DLD1 (cell line): Measurements from ENCODE around the gene SLC41A3.
"Not testable (repeated sequence)": the region's sequence is repeated elsewhere in the genome, so short reads cannot be mapped to it uniquely, and the experiment has no call there.

ENCODE experiments used
- in situ Hi-C: cut with HindIII; loops from 2 replicates; pipeline ENCODE4 v1.10.0; 2017; ENCODE audit warnings: low sequenced_read_pairs

Gene SLC41A3

GRCh38 chr3:126107203-126107939 lies 23.4 kb upstream of the SLC41A3 start:
- in situ Hi-C loops, result no loop called here

- in situ Hi-C loops, result no loop called here
Measured at GRCh38 chr3:126106336-126107202, 22.6 kb upstream of the SLC41A3 start.

- in situ Hi-C loops, result no loop called here
Measured at GRCh38 chr3:126105691-126106187, 21.8 kb upstream of the SLC41A3 start.

DNA sequence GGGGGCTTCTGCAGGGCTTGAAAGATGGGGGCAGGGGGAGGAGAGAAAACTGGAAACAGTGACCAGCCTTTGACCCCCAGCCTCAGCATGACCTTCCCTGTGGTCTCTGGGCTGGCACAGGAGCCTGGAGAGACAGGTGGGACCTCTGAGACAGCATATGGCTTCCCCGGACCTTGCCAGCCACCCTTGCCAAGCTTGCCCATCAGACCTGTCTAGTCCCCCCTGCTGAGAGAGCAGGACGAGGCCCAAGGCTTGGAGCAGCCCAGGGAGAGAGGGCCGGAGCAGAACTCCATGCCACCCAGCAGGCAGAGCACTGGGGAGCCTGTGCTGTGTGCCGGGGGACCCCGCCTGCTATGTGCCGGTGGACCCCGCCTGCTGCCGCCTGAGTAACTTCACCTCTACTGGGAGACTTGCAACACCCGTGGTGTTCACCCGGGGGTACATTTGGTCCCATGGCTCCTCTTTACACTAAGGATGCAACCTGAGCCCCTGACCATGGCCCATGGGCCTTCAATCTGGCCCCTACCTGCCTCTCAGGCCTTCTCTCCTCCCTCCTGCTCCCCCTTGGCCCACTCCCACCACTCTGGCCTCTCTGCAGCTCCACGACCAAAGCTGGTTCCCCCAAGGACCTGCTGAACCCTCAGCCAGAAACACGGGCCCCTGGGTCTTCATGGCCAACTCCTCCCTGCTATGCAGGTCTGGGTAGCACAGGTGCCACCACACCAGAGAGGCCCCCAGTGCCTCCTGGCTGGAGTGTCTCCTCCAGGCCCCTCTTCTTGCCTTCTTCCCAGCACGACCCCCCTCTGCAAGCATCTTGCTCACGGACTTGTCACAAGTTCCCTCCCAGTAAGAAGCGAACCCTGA lies 21.1 kb upstream of the SLC41A3 start:
- in situ Hi-C loops, result no loop called here

GRCh38 chr3:126104028-126104635 lies 20.2 kb upstream of the SLC41A3 start:
- in situ Hi-C loops, result no loop called here

GRCh38 chr3:126103121-126104027 lies 19.4 kb upstream of the SLC41A3 start:
- in situ Hi-C loops, result no loop called here

GRCh38 chr3:126102530-126102951 lies 18.6 kb upstream of the SLC41A3 start:
- in situ Hi-C loops, result no loop called here

DNA sequence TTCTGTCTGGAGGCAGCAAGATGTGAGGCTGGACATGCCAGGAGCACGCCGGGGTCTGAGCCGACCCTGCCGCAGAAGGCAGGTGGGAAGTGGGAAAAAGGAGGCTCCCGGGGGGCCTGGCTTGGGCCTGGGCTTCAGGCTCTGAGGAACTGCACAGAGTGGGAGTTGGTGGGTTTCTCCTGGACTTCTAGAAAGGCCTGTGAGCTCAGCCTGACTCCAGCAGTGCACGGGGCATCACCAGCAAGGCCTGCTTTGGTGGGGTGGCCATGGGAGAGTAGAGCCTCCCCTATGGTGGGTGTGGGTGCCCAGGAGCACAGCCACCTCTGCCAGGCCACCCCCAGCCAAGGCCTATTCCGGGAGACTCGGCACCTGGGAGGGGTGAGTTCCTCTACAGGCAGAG lies 18.1 kb upstream of the SLC41A3 start:
- in situ Hi-C loops, result no loop called here

DNA sequence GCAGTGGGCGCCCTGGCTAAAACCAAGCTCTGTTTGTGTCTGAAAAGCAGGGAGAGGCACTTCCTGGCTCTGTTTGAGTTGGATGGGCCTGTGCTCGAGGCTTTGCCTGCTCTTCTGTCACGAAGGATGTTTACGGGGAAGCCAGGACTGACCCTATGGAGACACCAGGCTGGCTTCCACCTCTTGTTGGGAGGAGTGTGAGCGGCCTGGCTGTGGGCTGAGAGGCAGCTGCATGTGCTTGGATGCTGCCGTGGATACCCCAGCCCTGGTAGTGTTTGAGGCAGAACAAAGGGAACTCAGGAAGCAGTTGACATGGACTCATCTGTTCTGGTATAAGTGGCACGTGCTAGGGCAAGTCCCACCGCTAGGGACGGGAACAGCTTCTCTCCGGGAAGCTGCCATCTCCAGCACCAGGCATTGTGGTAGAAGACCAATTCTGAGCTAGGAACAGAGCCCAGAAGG lies 17.6 kb upstream of the SLC41A3 start:
- in situ Hi-C loops, result no loop called here

DNA sequence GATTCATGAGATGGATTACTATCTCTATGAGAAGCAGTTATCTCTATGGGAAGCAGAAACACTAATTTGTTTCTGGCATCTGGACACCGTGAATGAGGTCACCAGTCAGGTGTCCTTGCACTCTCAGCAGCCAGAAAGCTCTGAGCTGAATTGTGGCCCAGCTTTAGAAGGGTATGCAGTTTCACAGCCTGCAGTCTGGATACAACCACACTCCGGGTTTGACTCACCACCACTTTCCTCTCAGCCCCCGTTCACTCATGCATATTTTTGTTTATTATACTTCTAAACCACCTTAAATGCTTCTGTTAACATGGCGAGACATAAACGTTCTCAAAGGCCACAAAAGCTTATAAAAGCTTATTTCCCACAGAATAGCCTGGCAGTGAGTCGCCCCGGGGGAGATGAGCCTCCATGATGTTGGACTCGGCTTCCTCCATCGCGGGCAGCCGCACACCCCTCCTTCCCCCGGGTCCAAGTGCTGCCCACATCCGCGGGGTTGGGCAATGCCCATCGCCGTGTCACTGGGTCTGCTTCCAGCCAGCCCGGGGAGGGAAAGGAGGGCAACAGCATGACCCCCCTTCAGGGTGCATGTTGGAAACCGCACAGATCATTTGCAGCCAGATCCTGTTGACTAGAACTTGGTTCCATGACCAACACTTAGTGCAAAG lies 16.8 kb upstream of the SLC41A3 start:
- in situ Hi-C loops, result no loop called here

DNA sequence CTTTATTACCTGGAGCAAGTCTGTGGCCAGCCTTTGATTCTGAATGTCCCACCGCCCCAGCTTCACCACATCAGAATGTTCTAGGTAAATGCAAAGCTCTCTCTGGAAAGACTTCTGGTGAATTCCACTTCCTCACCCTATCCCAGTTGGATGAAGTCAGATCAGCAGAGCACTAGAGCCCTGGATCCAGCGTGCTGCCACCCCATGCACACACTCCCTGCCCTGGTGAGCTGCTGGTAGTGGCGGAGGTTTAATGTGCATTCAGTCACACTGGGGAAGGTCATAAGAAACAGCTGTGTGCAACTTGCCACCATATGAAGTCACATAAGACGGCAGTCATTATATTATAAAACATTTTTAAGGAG lies 16.3 kb upstream of the SLC41A3 start:
- in situ Hi-C loops, result no loop called here

DNA sequence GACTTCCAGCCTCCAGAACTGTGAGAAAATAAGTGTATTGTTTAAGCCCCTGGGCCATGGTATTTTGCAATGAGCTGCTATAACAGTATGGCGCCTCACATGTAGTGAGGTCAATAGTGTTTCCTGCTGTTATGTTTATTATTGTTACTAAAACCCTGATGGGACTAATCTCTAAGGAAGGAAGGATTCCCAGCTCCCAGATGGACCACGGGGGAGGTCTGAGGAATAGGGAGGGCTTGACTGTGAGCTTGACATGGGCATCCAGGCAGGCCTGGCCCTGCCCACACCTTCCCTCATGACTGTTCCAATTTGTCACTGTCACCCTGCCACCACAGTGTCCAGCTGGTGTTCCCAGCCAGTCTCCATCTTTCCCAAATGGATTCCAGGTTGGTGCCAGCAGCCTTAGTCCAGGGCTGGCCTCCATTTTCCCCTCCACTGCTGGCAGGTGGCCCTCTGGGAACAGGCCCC lies 14.5 kb upstream of the SLC41A3 start:
- in situ Hi-C loops, result no loop called here

DNA sequence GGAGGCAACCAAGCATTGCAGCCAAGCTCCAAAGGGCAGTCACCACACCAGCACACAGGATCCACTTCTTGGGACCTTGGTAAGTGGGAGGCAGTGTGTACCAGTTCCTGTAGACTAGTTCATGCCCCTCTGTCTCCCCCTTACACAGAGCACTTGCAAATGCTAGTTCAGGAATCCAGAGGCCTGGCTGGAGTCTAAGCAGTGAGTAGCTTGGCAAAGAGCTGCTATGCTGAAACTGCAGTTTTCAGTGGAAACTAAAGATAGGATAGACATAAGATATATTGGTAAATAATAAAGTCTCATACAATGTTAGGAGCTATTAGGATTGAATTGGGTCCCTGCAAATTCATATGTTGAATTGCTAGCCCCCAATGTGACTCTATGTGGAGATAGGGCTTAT lies 13.9 kb upstream of the SLC41A3 start:
- in situ Hi-C loops, result no loop called here

- in situ Hi-C loops, result not testable (repeated sequence)
Measured at GRCh38 chr3:126096274-126096673, 12.3 kb upstream of the SLC41A3 start.

- in situ Hi-C loops, result not testable (repeated sequence)
Measured at GRCh38 chr3:126092128-126092527, 8.2 kb upstream of the SLC41A3 start.

DNA sequence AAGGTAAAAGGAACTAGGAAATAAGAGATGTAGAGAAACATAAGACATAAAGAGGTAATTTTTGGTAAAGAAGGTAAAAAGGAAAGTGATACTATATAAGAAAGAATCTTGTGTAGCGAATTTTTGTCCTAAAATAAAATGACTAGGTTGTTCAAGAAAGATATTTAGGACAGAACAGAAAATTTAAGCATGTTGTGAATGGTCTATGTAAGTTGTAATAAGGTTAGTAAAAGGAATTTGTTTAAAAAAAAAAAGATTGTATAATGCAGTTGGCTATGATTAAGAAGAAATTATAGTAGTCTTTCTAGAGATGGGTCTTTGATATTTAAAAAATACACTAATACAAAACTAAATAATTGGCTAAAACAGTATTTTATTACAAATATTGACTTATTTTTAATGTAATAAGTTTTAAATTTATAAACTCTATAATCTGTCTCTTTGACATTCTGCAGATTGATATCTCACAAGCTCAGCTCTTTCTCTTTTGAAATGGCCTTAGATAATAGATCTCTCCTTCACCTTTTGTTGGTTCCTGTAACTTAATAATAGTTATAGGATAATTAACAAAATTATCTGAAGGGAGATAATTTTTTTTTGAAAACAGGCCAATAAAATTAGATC lies 3.7 kb upstream of the SLC41A3 start:
- in situ Hi-C loops, result no loop called here

GRCh38 chr3:126085841-126086240 lies 1.9 kb upstream of the SLC41A3 start:
- in situ Hi-C loops, result no loop called here

GRCh38 chr3:126085276-126085675 lies 1.4 kb upstream of the SLC41A3 start:
- in situ Hi-C loops, result no loop called here
